ENCODE data around the gene FKBP15. TPM values are rescaled to one million over a fixed set of nuclear protein-coding genes. Genes with fewer than 3 reads are reported as not detected.

Gene FKBP15
- total RNA-seq, 1 experiment from 2014 or later: 18.5 TPM

GRCh38 chr9:113173341-113173740 lies 47.7 kb downstream of the FKBP15 start:
- no peak for TF ChIP-seq CTCF (conservative IDR thresholded peaks at IDR 0.05)
- Histone ChIP-seq H4K20me1 (ENCODE audit: control insufficient read depth, insufficient read depth, insufficient read length) (no peaks in the 10 kb centered on the region), H3K4ac (ENCODE audit: low read depth, low read length) (no peak overlapping the region), H2BK12ac (ENCODE audit: insufficient read length, low read depth, low read length) (no peak overlapping the region), H4K8ac (replicated peaks; ENCODE audit: insufficient read length, low read depth, low read length) (no peak overlapping the region), H3K18ac (ENCODE audit: insufficient read length, low read depth, low read length) (no peak overlapping the region), H3K9ac (ENCODE audit: extremely low read depth, insufficient read length, low read length) (no peak overlapping the region), H4K91ac (ENCODE audit: insufficient read length, low read depth, low read length) (no peak overlapping the region), H3K27me3 (ENCODE audit: insufficient read depth, low read length) (no peaks in the 10 kb centered on the region), H3K79me2 (ENCODE audit: insufficient read depth, low read length) (no peaks in the 10 kb centered on the region), H3T11ph (ENCODE audit: low read length) (no peak overlapping the region), H3K9me3 (ENCODE audit: control insufficient read depth, low read depth, low read length) (no peaks in the 10 kb centered on the region), H2BK20ac (ENCODE audit: low read depth, low read length, poor library complexity, severe bottlenecking) (no peak overlapping the region), H2BK120ac (ENCODE audit: low read depth, low read length, poor library complexity, severe bottlenecking) (no peak overlapping the region), H3K27ac (ENCODE audit: insufficient read length, low read depth, low read length) (no peak overlapping the region), H3K79me1 (ENCODE audit: insufficient read depth, low read depth, low read length, poor library complexity, severe bottlenecking) (no peaks in the 10 kb centered on the region), H3K23me2 (ENCODE audit: insufficient read length, low read depth, low read length, poor library complexity, severe bottlenecking) (no peaks in the 10 kb centered on the region), H4K5ac (ENCODE audit: insufficient read length, low read depth, low read length) (no peak overlapping the region), H3K4me1 (ENCODE audit: insufficient read depth, low read length) (no peaks in the 10 kb centered on the region), H3K14ac (ENCODE audit: insufficient read depth, low read length) (no peak overlapping the region), H2BK5ac (ENCODE audit: insufficient read length, low read length) (no peak overlapping the region), H2AFZ (ENCODE audit: low read length) (no peak overlapping the region), H2BK15ac (ENCODE audit: low read depth, low read length) (no peak overlapping the region; the same call in 1 of the 2 replicates), H2AK5ac (ENCODE audit: insufficient read length, low read length) (no peak overlapping the region), H3K4me2 (ENCODE audit: insufficient read depth, insufficient read length, low read length) (no peak overlapping the region), H3K23ac (ENCODE audit: insufficient read length, low read depth, low read length) (no peak overlapping the region), H3K56ac (ENCODE audit: insufficient read length, low read depth, low read length) (no peak overlapping the region)
- H3K4me1 Mint-ChIP-seq: no peaks in the 10 kb centered on the region
- WGBS (ENCODE audit: extremely low coverage, insufficient read length, low lambda C conversion rate): no CpG with 5 or more reads among the region's 3 CpGs
- H3K36me3 Mint-ChIP-seq (ENCODE audit: insufficient read depth in 1 of 3, low read depth in 3 of 3): peaks cover 38 to 76% (median 68%) of the 10 kb centered on the region in 3 experiments; a peak in 6 of 7 replicates
- no peak overlapping the region for H3K27ac Mint-ChIP-seq
- H3K4me3 Mint-ChIP-seq: no peak overlapping the region
- H3K27me3 Mint-ChIP-seq (ENCODE audit: low read depth): no peaks in the 10 kb centered on the region
- no peak for DNase-seq
- H3K9me3 Mint-ChIP-seq: no peaks in the 10 kb centered on the region; a peak in 1 of 5 replicates
